Measurements from ENCODE around the gene TFEB. TPM values are rescaled to one million over a fixed set of nuclear protein-coding genes. Genes with fewer than 3 reads are reported as not detected.

Gene TFEB
- total RNA-seq, 1 donor from 2014 or later, result 39.5 TPM

- intact Hi-C loops (cut with DNase I), result no loop called here
- DNase-seq (ENCODE audit: missing footprints), result no peak
- ATAC-seq, result no peak
These were observed 47.8 kb downstream of the TFEB start for GRCh38 chr6:41687501-41688175.

GRCh38 chr6:41685641-41686380 is 49.6 kb downstream of the TFEB start:
- intact Hi-C loops (cut with DNase I), result no loop called here
- DNase-seq (ENCODE audit: missing footprints) (no peak), ATAC-seq (no peak)

- ATAC-seq, result no peak
- intact Hi-C loops (cut with DNase I), result no loop called here
These were observed 50.9 kb downstream of the TFEB start for GRCh38 chr6:41684311-41685180.

GRCh38 chr6:41683523-41684310 is 51.7 kb downstream of the TFEB start:
- ATAC-seq (peak; percentile 82), DNase-seq (ENCODE audit: missing footprints) (peak; percentile 93)
- intact Hi-C loops (cut with DNase I), result loop anchor here (1.0 to 2.0 kb wide), 2 partner anchors 221 to 314 kb away; no protein-coding TSS in a partner anchor

More at GRCh38 chr6:41684311-41685180, 50.9 kb downstream of the TFEB start:
- no peak for DNase-seq (ENCODE audit: missing footprints)

- intact Hi-C loops (cut with DNase I), result loop anchor here (1.0 to 2.0 kb wide), 2 partner anchors 220 to 314 kb away; no protein-coding TSS in a partner anchor
- no peak for DNase-seq (ENCODE audit: missing footprints)
- peak; percentile 20 for ATAC-seq
These were observed 52.2 kb downstream of the TFEB start for GRCh38 chr6:41683273-41683522.

- ATAC-seq, result peak; percentile 19
These were observed 52.7 kb downstream of the TFEB start for GRCh38 chr6:41682497-41683272.

GRCh38 chr6:41682056-41682477 is 53.3 kb downstream of the TFEB start:
- intact Hi-C loops (cut with DNase I), result loop anchor here (1.0 to 2.0 kb wide), 3 partner anchors 79 to 258 kb away; no protein-coding TSS in a partner anchor
- ATAC-seq (peak; percentile 93), DNase-seq (ENCODE audit: missing footprints) (peak; percentile 92)

More at GRCh38 chr6:41682497-41683272, 52.7 kb downstream of the TFEB start:
- intact Hi-C loops (cut with DNase I), result loop anchor here (1.0 to 2.0 kb wide), 4 partner anchors 79 to 313 kb away; no protein-coding TSS in a partner anchor
- peak; percentile 70 for DNase-seq (ENCODE audit: missing footprints)

GRCh38 chr6:41680182-41680965 is 55.0 kb downstream of the TFEB start:
- intact Hi-C loops (cut with DNase I), result no loop called here
- DNase-seq (ENCODE audit: missing footprints) (no peak), ATAC-seq (no peak)

GRCh38 chr6:41679696-41680095 is 55.7 kb downstream of the TFEB start:
- DNase-seq (ENCODE audit: missing footprints), result no peak
- no peak for ATAC-seq
- intact Hi-C loops (cut with DNase I), result no loop called here

- no peak for DNase-seq (ENCODE audit: missing footprints)
- intact Hi-C loops (cut with DNase I), result no loop called here
- ATAC-seq, result no peak
These were observed 56.8 kb downstream of the TFEB start for GRCh38 chr6:41678511-41679084.

- ATAC-seq (no peak), DNase-seq (ENCODE audit: missing footprints) (no peak)
- intact Hi-C loops (cut with DNase I), result no loop called here
These were observed 58.1 kb downstream of the TFEB start for GRCh38 chr6:41677124-41677921.

- intact Hi-C loops (cut with DNase I), result no loop called here
- no peak for ATAC-seq
- DNase-seq (ENCODE audit: missing footprints), result no peak
These were observed 59.0 kb downstream of the TFEB start for GRCh38 chr6:41676431-41676830.

- ATAC-seq (no peak), DNase-seq (ENCODE audit: missing footprints) (no peak)
- intact Hi-C loops (cut with DNase I), result no loop called here
These were observed 59.4 kb downstream of the TFEB start for GRCh38 chr6:41675992-41676391.

- intact Hi-C loops (cut with DNase I), result no loop called here
- ATAC-seq (no peak), DNase-seq (ENCODE audit: missing footprints) (no peak)
These were observed 60.1 kb downstream of the TFEB start for GRCh38 chr6:41675176-41675775.

GRCh38 chr6:41674231-41675000 is 61.0 kb downstream of the TFEB start:
- no peak for DNase-seq (ENCODE audit: missing footprints)
- intact Hi-C loops (cut with DNase I), result no loop called here

More at GRCh38 chr6:41674231-41675000, 61.0 kb downstream of the TFEB start:
- no peak for ATAC-seq

All from Right ventricle myocardium inferior (tissue), 1 donor.